DMS79 treated with DMSO at 0.1 percent for 48 hours (cell line): ENCODE results near the gene HLCS.

Experiments used
- DNase-seq: peaks from one replicate; lab custom pipeline; 2025; lab: John Stamatoyannopoulos, UW

The HLCS gene

DNA sequence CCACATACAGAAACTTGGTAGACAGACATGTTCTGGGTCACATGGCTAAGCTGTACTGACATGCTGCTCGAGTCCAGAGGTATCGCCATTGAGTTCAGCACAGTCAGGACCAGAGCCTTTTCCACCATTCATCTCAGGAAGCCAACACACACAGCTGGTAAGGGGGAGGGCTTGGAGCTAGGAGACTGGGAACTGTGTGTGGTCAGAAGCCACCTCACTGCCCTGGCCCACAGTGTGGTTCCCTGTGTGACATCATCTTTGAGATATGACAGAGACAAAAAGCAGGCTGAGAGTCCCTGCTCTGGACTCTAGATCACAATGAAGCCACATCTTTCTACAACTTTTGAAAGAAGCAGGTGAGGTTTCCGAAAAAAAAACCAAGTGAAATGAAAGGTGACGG is 160.4 kb downstream of the HLCS start:
- DNase-seq = no peak

DNA sequence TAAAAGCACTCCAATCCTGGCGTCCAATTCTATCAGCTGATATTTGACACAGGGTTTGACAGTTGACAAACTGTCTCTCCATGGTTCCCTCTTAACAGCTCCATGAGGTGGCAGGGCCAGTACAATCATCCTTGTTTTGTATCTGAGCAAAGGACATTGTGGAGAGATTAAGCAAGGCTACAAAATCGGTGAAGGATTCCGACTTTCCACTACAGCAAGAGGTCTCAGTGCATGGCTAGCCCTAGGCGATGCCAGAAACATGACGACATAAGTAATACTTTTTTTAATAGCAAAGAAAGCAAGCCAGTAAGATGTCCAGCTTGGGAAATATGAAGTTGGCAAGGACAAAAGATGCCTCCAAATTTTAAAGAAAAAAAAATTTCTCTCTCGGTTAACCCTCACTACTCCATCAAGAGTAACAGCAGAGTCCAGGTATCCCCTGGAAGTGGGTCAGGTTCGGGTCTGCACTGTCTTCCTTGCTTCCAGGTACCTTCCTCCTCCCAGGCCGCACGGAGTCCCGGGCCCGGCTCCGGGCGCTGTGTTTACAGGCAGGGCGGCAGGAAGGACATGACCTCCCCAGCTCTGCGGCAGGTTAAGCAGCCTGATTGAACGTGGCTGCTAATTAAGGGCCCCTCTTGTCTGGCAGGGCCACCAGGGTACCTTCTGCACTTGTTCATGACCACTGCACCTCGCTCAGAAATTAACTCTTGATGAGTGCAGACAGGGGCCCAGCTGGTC is 161.4 kb downstream of the HLCS start:
- DNase-seq = no peak

DNA sequence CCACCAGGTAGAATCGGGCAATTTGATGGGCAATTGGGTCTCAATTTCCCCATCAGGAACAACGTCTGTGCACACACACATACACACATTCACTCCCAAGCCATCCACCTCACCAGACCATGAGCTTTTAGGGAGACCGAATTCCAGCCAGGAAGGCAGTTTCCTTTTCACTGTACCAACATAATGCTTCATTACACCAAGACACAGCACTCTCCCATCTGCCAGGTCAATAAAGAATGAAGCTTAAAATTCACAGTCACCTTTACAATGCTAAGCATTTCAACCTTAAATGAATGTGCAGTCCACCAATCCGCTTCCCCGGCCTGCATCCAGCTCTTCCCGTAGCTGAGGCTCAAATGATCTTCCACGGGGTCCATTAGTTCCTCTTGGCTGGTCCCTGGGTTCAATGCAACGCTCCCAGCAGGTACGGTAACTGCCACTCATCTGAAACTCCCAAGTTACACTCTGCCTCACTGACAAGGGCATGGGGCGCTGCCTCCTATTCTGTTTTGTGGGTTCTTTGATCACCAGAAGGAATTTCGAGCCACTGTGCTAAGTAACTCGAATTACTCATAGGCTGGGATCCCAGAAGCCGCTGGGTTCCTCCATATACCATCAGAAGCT is 162.5 kb downstream of the HLCS start:
- DNase-seq = peak; percentile 68

DNA sequence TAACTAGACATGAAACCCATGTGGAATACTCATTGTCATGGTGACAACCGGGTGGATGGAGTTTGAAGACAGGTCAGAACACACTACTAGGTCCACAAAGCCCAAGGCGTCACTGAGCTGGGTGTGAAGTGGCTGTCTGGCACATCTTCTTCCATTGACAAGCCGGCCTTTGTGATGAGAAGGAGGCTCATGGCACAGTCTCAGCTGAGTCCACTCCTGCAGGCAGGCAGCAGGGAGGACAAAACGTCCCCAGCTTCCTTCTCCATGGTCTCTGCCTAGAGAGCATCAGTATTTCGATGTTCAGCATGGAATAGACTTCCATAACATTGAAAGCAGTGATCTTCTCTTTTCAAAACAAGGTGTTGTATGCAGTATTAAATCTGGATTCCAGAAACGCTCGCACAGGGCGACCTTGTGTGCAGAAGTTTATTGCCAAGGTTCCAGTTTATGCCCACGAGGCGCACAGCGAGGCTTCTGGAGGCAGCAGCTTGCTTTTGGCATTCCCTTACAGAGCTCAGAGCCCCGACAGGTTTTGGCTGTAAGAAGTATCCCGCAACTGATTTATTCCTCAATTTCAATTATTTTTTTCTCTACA is 163.3 kb downstream of the HLCS start:
- no peak for DNase-seq

DNA sequence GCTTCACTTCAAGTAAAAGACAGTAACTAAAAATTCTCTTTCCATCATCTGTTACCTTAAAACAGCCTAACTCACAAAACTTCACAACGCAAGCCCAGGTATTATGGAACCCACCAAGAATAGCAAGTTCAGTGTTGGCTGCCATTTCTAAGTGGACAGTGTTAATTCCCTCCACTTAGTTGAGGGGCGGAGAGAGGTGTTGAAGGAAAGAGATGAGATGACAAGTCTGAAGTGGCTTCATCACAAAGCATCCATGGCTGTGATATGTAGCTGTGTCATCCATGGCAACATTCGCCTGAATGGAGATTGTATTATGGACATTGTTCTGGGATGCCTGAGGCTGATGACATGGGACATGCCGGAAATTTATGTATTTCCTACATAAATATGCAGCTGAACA is 165.7 kb downstream of the HLCS start:
- DNase-seq = no peak

DNA sequence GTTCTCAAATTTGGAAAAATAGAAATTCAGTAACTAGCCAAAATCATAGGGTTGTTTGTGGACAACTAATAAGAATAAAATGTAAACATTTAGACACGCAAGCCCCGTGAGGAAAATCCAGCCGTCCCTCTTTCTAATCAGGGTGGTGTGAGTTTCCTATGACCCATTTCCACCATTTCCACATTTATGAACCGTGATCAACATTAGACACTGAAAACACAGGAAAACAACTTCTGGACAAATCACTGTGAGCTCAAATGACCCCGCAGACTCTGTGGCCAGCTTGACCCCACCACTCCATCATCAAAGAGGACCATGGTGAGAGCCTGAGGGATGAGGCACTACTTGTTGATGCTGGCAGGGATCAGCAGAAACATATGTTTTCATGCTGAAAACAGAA is 166.6 kb downstream of the HLCS start:
- DNase-seq = no peak

DNA sequence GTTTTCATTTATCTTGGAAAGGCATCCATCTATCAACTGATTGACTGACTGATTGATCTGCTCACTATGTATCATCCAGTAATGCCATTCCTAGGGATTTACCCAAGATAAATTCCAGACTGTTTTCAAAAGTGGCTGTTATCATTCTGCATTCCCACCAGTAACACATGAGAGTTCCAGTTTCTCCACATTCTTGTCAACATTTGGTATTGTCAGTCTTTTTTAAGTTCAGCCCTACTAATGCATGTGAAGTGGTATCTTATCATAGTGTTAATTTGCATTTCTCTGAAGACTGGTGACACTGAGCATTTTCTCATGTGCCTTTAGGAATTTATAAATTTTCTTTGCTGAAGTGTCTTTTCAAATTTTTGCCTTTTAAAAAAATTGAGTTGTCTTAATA is 168.0 kb downstream of the HLCS start:
- no peak for DNase-seq

DNA sequence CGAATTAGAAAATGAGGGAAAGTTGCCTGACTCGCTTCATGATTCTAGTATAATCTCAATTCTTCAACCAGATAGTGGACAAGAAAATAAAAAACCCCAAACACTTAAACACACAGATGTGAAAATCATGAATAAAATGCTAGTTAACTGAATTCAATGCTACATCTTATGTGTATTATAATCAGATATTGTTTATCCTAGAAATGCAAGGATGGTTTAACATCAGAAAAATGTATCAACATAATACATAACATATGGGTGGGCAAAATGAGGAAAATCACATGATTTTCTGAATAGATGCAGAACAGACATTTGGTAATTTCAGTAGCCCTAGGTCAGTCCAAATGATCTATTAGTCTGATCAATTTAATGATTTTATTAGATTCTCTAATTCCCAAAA is 170.4 kb downstream of the HLCS start:
- no peak for DNase-seq

DNA sequence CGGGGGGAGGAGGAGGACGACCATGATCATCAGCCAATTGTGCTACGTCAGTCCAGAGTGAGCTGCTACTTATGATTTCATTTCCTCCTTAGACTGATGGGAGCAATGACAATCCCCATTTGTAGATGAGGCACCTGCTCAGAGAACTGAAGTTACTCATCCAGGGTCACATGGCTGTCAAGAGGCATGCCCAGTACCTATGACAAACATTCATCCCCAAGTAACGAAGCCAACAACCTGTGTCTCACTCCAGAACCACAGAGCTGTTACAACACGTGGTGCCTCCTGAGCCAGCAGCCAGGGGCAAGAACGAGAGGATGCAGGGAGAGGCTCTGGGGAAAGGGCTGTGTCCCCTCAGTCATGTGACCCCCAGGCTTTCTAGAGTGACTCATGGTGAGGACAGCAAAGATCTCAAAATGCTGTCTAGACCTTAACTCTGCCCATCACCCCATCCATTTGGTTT is 173.9 kb downstream of the HLCS start:
- DNase-seq = peak; percentile 42

DNA sequence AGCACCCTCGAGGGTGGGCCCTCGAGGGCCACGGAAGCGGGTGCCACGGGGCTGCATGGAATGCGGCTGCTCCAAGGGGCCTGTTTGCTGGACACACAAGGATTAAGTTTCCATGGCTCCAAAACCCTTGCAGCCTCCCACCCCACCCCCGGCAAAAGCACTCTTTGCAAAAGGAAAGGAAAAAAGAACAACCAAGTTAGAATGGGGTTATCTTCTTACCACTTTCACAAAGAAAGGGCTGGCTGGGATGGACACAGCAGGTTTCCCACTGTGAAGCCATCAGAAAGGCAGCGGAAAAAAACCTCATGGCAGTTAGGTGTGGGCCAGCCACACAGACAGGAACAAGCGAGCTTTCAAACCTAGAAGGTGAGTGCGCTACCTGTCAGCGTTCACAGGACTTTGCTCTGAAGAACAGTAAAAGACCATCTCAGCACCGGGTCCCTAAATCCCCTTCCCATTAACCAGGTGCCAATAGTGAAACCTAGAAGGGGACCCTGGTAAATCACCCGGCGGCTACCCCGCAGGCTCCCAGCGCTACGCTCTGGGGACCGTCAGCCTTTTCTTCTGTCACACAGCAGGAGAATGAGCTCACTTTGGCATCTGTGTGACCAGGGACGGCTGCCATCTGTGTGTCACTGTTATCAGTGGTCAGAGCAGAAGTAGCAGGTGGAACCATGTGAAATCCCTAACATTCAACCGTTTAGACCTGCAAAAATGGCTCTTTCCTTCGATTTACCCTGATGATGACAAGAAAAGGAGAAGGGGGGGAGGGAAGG is 174.6 kb downstream of the HLCS start:
- peak; percentile 45 for DNase-seq

DNA sequence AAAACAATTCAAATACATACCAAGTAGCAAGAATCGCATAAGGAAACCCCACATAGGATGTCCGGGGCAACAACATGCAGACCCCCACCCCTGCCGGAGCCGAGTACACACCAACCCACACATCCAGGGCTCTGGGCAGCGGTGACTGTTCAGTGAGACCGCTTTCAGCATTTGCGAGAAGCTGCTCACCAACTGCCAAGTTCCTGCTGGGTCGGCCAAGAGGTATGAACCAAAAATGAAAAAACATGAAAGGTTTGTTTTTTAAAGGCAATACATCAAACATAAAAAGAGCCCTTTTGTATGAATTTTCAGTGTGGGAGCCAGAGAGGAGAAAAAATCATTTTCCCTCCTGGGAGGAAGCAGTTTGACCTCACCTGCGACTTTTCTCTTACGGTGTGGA is 175.3 kb downstream of the HLCS start:
- DNase-seq = no peak

DNA sequence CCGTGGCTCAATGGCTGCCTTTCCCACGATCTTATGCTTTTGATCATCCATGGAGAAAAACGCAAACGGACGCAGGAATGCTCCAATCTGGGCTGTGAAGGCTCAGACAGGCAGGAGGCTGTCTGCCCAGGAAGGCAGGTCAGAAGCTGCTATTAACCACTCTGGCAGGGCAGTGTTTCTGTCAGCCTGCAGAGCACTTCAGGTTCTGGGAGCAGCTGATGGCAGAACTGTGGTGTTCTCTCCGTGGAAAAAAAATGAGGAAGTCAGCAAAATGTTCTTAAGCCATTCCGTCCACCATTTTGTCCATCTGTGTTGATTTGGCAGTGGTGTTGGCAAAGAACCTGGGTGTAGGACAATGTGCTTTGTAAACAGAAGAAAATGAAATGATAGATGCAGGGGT is 175.9 kb downstream of the HLCS start:
- DNase-seq = peak; percentile 5

DNA sequence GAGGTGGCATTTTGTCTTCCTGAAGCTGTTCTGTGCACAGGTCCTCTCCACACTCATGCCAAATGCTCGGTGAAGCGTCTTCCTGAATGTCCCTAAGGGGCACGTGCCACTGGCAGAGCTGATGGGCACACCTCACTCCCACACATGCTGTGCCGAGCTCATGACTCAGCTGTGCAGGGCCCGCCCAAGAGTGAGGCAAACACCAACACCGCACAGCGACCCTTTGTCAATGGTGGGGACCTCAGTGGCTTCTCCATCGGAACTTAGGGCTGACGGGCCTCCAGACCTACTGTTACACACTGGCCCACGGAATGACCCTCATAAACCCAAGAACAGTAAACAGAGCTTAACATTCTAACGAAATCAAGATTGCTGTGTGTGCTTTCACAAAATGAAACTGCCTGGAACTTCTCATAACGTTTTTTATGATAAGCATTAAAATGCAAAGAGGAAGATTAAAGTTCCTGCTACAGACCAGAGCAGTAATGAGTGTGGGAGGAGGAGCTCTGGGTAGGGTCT is 178.3 kb downstream of the HLCS start:
- DNase-seq = no peak

DNA sequence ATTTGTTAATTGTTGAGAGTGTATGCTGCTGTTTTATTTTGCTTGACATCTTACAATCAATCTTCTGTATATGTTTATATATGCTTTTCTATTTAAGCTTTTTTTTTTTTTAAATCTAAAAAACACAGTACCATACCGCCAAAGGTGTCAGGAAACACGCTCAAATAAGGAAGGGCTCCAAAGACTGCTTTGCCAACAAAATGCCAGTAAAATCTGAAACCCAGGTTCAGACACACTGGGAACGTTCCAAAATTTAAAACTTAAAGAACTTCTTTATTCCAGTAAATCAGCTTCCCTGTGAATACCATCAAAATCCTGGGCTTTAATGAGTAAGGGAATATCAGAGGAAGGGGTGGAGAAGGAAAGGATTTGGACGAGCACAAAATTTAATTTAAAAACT is 180.3 kb downstream of the HLCS start:
- DNase-seq = no peak

DNA sequence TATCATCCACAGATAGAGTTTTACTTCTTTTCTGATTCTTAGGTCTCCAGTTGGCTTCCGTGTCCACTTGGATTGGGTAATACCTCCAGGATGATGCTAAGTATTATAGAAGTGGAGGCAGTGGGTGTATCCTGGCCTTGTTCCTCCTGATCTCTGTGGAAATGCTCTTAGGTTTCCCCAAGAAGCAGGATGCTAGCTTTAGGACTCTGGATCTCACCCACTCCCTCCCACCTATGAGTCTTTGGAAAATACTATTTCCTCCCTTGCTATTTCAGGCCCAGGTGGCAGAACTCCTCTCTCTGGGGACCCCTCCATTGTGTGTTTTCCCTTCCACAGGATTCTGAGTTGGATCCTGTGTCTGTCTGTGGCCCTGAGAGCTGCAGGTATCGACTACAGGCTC is 180.9 kb downstream of the HLCS start:
- DNase-seq = no peak

DNA sequence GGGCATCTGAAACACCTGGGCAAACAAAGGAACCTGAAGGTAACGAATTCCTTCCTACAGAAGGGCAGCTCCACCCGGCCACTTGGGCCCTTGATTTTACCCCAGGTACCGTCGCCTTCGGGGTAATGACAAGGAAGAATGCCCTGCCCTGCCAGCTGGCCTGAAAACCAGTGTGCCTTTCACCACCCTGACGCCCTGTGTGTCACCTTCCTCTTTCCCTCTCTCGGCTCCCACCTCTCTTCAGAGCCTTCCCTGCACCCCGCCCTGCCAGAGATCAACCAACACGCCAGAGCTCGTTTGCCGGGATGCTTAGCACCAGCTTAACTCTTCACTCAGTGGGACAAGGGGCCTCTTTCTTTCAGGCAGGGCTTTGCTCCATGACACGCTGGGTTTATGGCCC is 181.5 kb downstream of the HLCS start:
- no peak for DNase-seq

DNA sequence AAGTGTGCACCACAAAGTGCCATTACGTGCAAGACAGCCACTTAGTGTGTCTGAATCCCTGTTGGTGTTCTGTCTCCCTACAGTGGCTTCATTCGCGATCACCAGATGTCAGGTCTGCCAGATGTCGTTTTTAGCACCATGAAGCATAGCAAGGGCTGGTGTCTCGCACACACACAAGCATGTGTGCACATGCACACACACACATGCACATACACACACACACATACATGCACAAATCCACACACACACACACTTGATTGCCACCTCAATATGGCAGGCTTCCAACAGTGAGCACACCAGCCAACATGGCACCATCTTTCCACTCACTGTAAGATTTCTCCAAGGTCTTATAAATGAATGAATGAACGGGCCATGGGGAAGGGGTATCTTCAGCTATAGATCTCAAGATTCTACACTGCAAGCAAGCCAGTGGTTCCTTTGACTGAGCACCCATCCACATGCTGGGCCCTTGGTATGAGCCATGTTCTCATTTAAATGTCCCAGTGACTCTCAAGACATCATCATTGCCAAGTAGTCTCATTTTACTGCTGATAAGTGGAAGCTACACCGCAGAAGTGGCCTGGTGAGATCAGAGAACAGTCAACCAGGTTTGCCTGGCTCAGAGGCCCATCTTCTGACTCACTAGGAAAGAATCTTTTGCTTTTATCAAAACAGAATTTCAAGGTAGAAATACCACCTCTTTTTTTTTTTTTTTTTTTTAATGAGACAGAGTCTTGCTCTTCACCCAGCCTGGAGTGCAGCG is 182.7 kb downstream of the HLCS start:
- peak; percentile 25 for DNase-seq

DNA sequence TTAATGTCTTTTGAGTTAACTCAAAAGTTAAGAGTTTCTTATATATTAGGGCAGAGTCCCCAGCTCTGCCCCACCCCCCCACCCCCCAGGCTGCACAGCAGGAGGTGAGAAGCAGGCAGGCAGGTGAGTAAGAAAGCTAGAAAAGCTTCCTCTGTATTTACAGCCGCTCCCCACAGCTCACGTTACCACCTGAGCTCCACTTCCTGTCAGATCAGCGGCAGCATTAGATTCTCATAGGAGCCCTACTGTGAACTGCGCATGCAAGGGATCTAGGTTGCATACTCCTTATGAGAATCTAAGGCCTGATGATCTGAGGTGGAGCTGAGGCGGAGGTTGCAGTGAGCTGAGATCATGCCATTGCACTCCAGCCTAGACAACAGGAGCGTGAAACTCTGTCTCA is 185.6 kb downstream of the HLCS start:
- DNase-seq = no peak

DNA sequence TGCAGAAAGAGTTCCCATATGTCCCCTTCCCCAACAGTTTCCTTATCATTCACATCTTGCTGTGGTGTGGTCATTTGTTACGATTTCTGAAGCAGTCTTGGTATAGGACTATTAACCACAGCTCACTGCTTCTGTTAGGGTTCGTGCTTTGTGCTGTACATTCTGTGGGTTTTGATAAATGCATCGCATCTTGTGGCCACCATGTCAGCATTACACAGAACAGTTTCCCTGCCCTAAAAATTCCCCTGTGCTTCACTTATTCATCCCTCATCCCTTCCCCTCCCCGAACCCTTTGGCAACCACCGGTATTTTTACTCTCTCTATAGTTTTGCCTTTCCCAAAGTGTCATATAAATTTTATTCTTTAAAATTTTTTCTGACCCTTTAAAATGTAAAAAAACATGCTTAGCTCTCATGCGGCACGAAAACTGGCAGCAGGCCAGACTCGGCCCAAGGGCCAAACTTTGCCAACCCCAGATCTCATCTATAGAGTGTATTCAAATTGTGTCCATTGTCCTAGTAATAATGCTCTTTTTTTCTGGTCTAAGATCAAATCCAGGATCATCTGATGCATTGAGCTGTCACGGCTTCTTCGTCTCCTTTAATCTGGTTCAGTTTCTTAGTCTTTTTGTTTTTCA is 189.4 kb downstream of the HLCS start:
- peak; percentile 9 for DNase-seq

DNA sequence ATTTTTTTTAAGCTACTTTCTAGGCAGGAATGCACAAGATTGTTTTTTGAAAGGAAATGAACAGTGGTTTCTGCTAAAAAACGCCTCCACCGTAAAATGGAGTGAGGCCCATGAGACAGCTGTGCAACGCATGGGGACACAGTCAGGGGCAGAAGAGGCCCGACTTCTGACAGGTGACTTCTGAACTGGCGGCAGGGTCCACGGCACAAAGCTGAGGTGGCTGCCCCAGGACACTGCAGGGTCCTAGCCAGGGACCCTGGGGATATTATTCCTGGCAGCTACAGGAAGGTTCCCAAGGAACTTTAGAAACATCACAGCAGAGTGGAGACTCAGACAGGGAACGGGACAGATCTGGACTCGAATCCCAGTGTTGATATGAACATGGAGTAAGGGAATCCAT is 192.5 kb downstream of the HLCS start:
- DNase-seq = no peak

DNA sequence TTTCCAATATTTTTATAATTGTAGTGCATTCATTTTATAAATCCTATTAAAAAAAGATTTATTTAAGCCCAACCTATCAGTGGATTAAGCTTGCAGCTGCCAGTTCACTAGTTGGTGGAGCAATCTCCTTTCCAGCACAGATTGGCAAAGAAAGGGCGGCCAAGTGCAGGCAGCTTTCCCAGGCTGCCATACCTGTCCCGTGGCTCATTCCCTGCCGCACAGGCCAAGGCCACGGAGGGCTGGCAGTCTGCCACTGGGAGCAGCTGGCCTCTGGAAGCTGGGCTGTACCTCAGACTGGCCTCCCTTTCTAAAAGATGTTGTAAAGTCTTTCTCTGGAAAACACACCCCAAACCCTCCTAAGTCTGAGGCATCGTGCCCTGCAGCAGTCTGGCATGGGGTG is 193.4 kb downstream of the HLCS start:
- peak; percentile 48 for DNase-seq
